Muscle of arm (tissue), 12 donors: Measurements from ENCODE around the gene LCMT2. TPM values are rescaled to one million over a fixed set of nuclear protein-coding genes. Genes with fewer than 3 reads are reported as not detected.

Source experiments
- DNase-seq: peaks from one replicate; pipeline ENCODE4 v3.0.0-alpha.2; 2013
- polyA plus RNA-seq, 12 donors: library from polyadenylated mRNA; unstranded; fragments of 120-200 nt; gene quantifications; one replicate each; pipeline ENCODE4 v1.2.1, GENCODE V29; 2013; ENCODE audit not compliant: insufficient read length in 12 of 12

LCMT2 gene
- polyA plus RNA-seq, 12 donors = 4.8 to 8.6 (median 6.6) TPM; not detected in 1

GRCh38 chr15:43277231-43277823, 53.0 kb downstream of the LCMT2 start:
- no peak for DNase-seq

DNA sequence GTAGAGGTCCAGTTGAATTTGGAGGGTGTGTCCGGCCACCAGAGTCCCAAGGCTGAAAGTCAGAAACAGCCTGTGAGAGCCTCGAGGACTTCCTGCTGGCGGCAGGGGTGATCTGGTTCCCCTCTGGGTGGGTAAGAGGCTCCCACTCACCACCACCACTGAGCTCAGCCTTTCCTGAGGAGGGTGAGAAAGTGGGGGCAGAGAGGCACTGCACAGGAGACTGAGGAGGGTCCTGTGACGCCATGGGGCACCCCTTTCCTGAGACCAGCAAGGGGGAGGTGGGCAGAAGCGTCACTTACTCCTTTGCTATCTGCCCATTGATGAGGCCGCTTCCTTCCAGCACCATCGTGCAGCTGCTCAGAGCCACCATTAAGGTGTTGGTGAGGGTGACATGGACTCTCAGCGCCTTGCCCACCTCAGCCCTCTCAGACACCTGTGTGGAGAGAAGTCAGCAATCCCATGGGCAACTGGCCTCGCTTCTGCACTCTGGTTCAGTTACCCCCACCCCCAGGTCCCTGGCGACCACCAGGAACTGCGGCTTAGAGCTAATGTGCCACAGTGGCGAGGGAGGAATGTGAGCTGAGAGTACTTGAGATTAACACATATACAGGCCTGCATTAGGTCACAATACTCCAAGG, 53.7 kb downstream of the LCMT2 start:
- no peak for DNase-seq

- DNase-seq = no peak
Measured at GRCh38 chr15:43275740-43276562, 54.4 kb downstream of the LCMT2 start.

DNA sequence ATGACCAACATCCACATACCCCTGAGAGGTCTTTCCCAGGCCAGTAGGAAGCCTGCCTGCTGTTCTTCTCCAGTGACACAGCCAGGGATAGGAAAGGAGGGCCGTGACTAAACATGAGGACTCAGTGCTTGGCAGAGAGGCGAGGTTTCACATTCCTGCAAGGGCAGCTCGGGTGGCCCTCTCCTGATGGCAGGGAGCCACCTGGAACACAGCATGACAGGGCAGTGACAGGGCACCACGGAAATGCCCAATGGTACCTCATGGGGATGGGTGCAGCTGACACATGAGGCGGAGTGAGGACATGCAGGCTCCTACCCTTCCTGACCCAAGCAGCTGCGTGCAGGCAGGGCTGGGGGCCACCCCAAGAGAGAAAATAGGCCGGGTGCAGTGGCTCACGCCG, 56.2 kb downstream of the LCMT2 start:
- peak; percentile 8 for DNase-seq

Other genes starting within 250 kb of the LCMT2 start
- 10 to 100 TPM in 11 of 12 donors, not detected in 1; 14.5 to 35.5 (median 23.6) TPM for gene UBR1, start 224.5 kb downstream of the LCMT2 start, polyA plus RNA-seq
- gene TMEM62, start 197.0 kb downstream of the LCMT2 start, polyA plus RNA-seq = 10 to 100 TPM in 3 of 12 donors, 1 to 10 TPM in 8, not detected in 1; 6.2 to 14.1 (median 8.7) TPM
- gene CCNDBP1, start 145.2 kb downstream of the LCMT2 start, polyA plus RNA-seq = 10 to 100 TPM in 11 of 12 donors, not detected in 1; 22.0 to 48.3 (median 37.3) TPM
- gene EPB42, start 109.6 kb downstream of the LCMT2 start, polyA plus RNA-seq = 1 to 10 TPM in 10 of 12 donors, not detected in 2; 1.1 to 10.0 (median 2.1) TPM
- gene TGM5, start 63.6 kb downstream of the LCMT2 start, polyA plus RNA-seq = 1 to 10 TPM in 1 of 12 donors, under 1 TPM in 8, not detected in 3; 0.05 to 1.0 (median 0.20) TPM
- gene TGM7, start 28.3 kb downstream of the LCMT2 start, polyA plus RNA-seq = under 1 TPM in 1 of 12 donors, not detected in 11; 0.17 TPM
- 10 to 100 TPM in 10 of 12 donors, 1 to 10 TPM in 1, not detected in 1; 8.0 to 25.0 (median 15.4) TPM for gene ZSCAN29, start 40.5 kb upstream of the LCMT2 start, polyA plus RNA-seq
- 10 to 100 TPM in 11 of 12 donors, not detected in 1; 11.1 to 16.6 (median 13.9) TPM for gene TUBGCP4, start 40.5 kb upstream of the LCMT2 start, polyA plus RNA-seq
- 100 to 1,000 TPM in 1 of 12 donors, 10 to 100 TPM in 11; 35.8 to 105 (median 51.4) TPM for gene TP53BP1, start 162.6 kb upstream of the LCMT2 start, polyA plus RNA-seq
- gene MAP1A, start 187.0 kb upstream of the LCMT2 start, polyA plus RNA-seq = 10 to 100 TPM in 11 of 12 donors, not detected in 1; 27.5 to 44.8 (median 38.0) TPM